Fibroblast of villous mesenchyme (primary cell): ENCODE measurements around the gene STXBP4. TPM values are rescaled to one million over a fixed set of nuclear protein-coding genes. Genes with fewer than 3 reads are reported as not detected.
A peak's percentile ranks its signal among the peaks of the same experiment; 100 is the strongest.

Experiments used
- DNase-seq: peaks from one replicate; pipeline ENCODE4 v3.0.0-alpha.2; 2010; ENCODE audit warnings: low read depth
- H3K4me3 ChIP-seq: 2 replicates; pipeline ENCODE4 v1.5.1; 2011; ENCODE audit warnings: low read depth, mild to moderate bottlenecking, low read length
- total RNA-seq: library from RNA; depleted of rRNA; stranded (reverse); fragments of >200 nt; gene quantifications from 2 replicates; pipeline ENCODE4 v1.2.3, GENCODE V29; 2012
- TF ChIP-seq, protein P1 (sequence below): IDR thresholded peaks from 2 replicates; pipeline ENCODE4 v1.5.1; 2012; ENCODE audit warnings: low read depth, mild to moderate bottlenecking, low read length; ENCODE audit not compliant: insufficient read depth

STXBP4 gene
- total RNA-seq, 1 donor = 16.8 TPM

DNA sequence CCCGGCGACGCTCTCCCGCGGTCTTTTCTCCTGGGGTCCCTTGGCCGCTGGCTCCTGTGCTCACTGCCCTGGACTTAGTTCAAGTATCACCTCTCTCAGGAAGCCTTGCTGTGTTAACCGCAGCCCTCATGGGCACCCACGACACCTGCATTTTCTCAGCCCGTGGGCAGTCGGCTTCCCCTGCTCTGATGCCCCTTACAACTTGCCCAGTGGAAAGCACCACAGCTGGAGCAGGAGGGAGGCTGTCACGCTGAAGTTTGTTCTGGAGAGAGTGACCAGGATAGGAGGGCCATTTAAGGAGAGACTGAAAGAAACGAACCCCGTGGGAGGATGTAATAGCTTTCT is 395 bp downstream of the STXBP4 start:
- DNase-seq = peak; percentile 55
- peak overlapping the region; percentile 92 for H3K4me3 ChIP-seq
- TF ChIP-seq, protein P1, sequence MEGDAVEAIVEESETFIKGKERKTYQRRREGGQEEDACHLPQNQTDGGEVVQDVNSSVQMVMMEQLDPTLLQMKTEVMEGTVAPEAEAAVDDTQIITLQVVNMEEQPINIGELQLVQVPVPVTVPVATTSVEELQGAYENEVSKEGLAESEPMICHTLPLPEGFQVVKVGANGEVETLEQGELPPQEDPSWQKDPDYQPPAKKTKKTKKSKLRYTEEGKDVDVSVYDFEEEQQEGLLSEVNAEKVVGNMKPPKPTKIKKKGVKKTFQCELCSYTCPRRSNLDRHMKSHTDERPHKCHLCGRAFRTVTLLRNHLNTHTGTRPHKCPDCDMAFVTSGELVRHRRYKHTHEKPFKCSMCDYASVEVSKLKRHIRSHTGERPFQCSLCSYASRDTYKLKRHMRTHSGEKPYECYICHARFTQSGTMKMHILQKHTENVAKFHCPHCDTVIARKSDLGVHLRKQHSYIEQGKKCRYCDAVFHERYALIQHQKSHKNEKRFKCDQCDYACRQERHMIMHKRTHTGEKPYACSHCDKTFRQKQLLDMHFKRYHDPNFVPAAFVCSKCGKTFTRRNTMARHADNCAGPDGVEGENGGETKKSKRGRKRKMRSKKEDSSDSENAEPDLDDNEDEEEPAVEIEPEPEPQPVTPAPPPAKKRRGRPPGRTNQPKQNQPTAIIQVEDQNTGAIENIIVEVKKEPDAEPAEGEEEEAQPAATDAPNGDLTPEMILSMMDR = no peak

GRCh38 chr17:54969658-54970572 is 1.4 kb downstream of the STXBP4 start:
- TF ChIP-seq, protein P1 = no peak
- H3K4me3 ChIP-seq = peak overlapping the region; percentile 92

GRCh38 chr17:54971147-54971546 is 2.6 kb downstream of the STXBP4 start:
- no peak for DNase-seq
- TF ChIP-seq, protein P1 = no peak
- H3K4me3 ChIP-seq = no peak overlapping the region

More at GRCh38 chr17:54969658-54970572, 1.4 kb downstream of the STXBP4 start:
- DNase-seq = no peak

GRCh38 chr17:54971901-54972300 is 3.3 kb downstream of the STXBP4 start:
- H3K4me3 ChIP-seq = no peak overlapping the region
- DNase-seq = no peak
- TF ChIP-seq, protein P1 = no peak

DNA sequence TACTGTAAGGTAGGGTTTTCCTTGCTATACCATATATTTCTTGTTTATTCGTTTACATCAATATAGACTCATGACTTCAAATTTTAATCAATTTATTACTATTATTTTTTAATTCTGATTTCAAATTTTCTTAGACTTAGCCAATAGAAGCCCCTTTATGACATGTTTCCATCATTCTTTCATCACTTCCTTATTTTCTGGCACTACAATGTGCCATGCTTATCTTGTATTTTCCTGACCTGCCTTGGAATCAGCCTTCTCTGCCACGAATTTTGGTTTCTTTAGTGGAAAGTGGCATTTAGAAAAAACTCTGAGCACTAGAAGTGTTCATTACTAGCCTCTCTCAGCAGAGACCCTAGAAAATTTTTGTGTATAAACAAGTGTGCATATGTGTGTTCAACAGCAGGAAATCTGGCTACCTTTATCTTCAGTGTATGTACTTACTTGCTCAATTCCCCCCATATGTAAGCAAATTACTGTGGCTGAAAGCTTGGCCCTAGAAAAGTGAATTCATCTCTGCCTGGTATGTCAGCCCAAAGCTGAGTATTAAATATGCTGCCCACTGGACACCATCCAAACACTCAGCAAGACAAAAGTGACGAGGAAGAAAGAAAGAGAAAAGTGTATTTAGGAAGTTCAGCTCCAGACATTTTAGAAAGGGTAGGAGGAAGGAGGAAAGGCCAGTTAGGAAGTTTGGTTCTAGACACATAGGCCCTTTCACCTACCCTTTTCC is 4.0 kb downstream of the STXBP4 start:
- H3K4me3 ChIP-seq = no peak overlapping the region
- TF ChIP-seq, protein P1 = no peak
- no peak for DNase-seq

- TF ChIP-seq, protein P1 = no peak
- H3K4me3 ChIP-seq = no peak overlapping the region
- DNase-seq = no peak
Measured at GRCh38 chr17:54974759-54975158, 6.2 kb downstream of the STXBP4 start.
